Uterus (tissue), 2 donors: ENCODE results near the gene ADCY6.

Experiments
- CTCF ChIP-seq, 4 experiments: fragments of 200-600 bp in 2 of 4; fragments of 450-650 bp in 2 of 4; sonication (generic) in 2 of 4; IDR thresholded peaks; one replicate each; pipeline ENCODE4 v1.5.1; 2016 to 2019; ENCODE audit warnings: antibody characterized with exemption in 4 of 4, mild to moderate bottlenecking in 2 of 4, moderate library complexity in 1 of 4
- POLR2A ChIP-seq, 2 donors: fragments of 450-650 bp; IDR thresholded peaks; one replicate each; pipeline ENCODE4 v1.6.1; 2016; ENCODE audit warnings: antibody characterized with exemption in 2 of 2, mild to moderate bottlenecking in 1 of 2, moderate library complexity in 1 of 2

GRCh38 chr12:48828293-48828692 lies 39.4 kb upstream of the ADCY6 start:
- TF ChIP-seq CTCF (IDR thresholded peaks at IDR 0.05) = no peak
- no peak for TF ChIP-seq POLR2A (IDR thresholded peaks at IDR 0.05)
